Activated CD8-positive, alpha-beta T cell treated with anti-CD3 and anti-CD28 coated beads for 36 hours (primary cell): ENCODE measurements around the gene KIAA0319L. TPM values are rescaled to one million over a fixed set of nuclear protein-coding genes. Genes with fewer than 3 reads are reported as not detected.

Experiments used
- ATAC-seq: fragments of 200-7000 bp; cut with Tn5 transposase; one replicate; pipeline ENCODE4 v1.10.0; 2021; ENCODE audit warnings: mild to moderate bottlenecking, moderate library complexity
- CTCF ChIA-PET: fragments of 350-600 bp; sonication (Branson Sonifier 250); formaldehyde crosslinking; loops from one replicate; lab custom pipeline; 2021; ENCODE audit warnings: antibody characterized with exemption; lab: Charles Lee
- POLR2A ChIA-PET: fragments of 350-600 bp; sonication (Branson Sonifier 250); formaldehyde crosslinking; loops from one replicate; lab custom pipeline; 2021; ENCODE audit warnings: antibody characterized with exemption; lab: Charles Lee
- DNase-seq: peaks from one replicate; pipeline ENCODE4 v3.0.0-alpha.2; 2020
- H3K27ac Mint-ChIP-seq: one replicate; pipeline ENCODE4 v1.8.0; 2021; ENCODE audit warnings: mild to moderate bottlenecking, mixed read lengths
- H3K27me3 Mint-ChIP-seq: one replicate; pipeline ENCODE4 v1.8.0; 2021; ENCODE audit warnings: mixed read lengths
- H3K36me3 Mint-ChIP-seq: one replicate; pipeline ENCODE4 v1.8.0; 2021; ENCODE audit warnings: low read depth, mixed read lengths
- H3K4me1 Mint-ChIP-seq: one replicate; pipeline ENCODE4 v1.8.0; 2021; ENCODE audit warnings: low read depth, mixed read lengths
- H3K4me3 Mint-ChIP-seq: one replicate; pipeline ENCODE4 v1.8.0; 2021; ENCODE audit warnings: mild to moderate bottlenecking, moderate library complexity, mixed read lengths
- H3K9me3 Mint-ChIP-seq: one replicate; pipeline ENCODE4 v1.8.0; 2021; ENCODE audit warnings: mixed read lengths
- CTCF ChIP-seq: fragments of 200-600 bp; IDR thresholded peaks from one replicate; pipeline ENCODE4 v1.8.0; 2022; ENCODE audit warnings: antibody characterized with exemption, mild to moderate bottlenecking
- intact Hi-C: fragments of 100-400 bp; cut with micrococcal nuclease; formaldehyde crosslinking; loops from one replicate; pipeline ENCODE4 v1.10.0; 2022
- total RNA-seq, 2 experiments: library from RNA; stranded (reverse); gene quantifications; one replicate each; pipeline ENCODE4 v1.2.3, GENCODE V29; 2021

Gene KIAA0319L
- total RNA-seq, 2 experiments from 2014 or later: 22.8 to 30.9 TPM

- peaks cover 32% of the 10 kb centered on the region for H3K36me3 Mint-ChIP-seq
These were observed 46.3 kb upstream of the KIAA0319L start for GRCh38 chr1:35603468-35603867.

GRCh38 chr1:35600593-35600992 lies 43.4 kb upstream of the KIAA0319L start:
- intact Hi-C loops: no loop called here
- Mint-ChIP-seq H3K4me1 (no peaks in the 10 kb centered on the region), H3K27ac (no peak overlapping the region), H3K4me3 (no peak overlapping the region), H3K9me3 (no peaks in the 10 kb centered on the region), H3K36me3 (peaks cover 20% of the 10 kb centered on the region), H3K27me3 (no peaks in the 10 kb centered on the region)
- DNase-seq (no peak), ATAC-seq (no peak)
- ChIA-PET CTCF (interaction anchor here (1.1 to 1.2 kb wide), 2 partner anchors 126 to 150 kb away, joined by 4 to 5 read pairs; no protein-coding TSS in a partner anchor), POLR2A (interaction anchor here (0.9 kb wide), 1 partner anchor 169 kb away, joined by 3 read pairs; the partner anchor contains the start of gene CLSPN)
- TF ChIP-seq CTCF: no peak

More at GRCh38 chr1:35603468-35603867, 46.3 kb upstream of the KIAA0319L start:
- Mint-ChIP-seq H3K4me1 (no peaks in the 10 kb centered on the region), H3K9me3 (no peaks in the 10 kb centered on the region), H3K27me3 (no peaks in the 10 kb centered on the region), H3K4me3 (no peak overlapping the region), H3K27ac (no peak overlapping the region)
- ChIA-PET CTCF (interaction anchor here (0.7 to 1.3 kb wide), 2 partner anchors 21 to 124 kb away, joined by 3 read pairs; no protein-coding TSS in a partner anchor), POLR2A (interaction anchor here (0.9 kb wide), 2 partner anchors 10 to 20 kb away, joined by 3 to 6 read pairs; no protein-coding TSS in a partner anchor)
- no peak for DNase-seq
- TF ChIP-seq CTCF: no peak
- intact Hi-C loops: no loop called here
- no peak for ATAC-seq

DNA sequence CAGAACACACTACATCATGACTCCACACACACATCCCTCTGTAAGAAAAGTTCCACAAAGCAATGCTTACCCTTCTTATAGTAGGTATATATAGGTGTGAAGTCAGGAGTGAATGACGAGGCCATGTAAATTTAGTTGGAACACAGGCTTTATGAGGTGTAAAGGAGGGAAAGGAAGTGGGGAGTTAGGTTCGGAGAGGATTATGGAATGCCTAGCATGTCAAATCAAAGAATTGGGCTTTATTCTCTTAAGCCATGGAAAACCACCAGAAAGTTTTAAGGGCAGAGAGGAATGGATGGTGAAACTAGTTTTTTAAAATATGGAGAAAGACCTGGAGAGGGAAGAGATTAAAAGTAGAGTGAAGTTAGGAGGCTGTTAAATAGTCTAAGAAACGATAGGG lies 42.2 kb upstream of the KIAA0319L start:
- Mint-ChIP-seq H3K9me3 (no peaks in the 10 kb centered on the region), H3K27me3 (no peaks in the 10 kb centered on the region), H3K36me3 (peaks cover 16% of the 10 kb centered on the region), H3K4me1 (no peaks in the 10 kb centered on the region), H3K27ac (no peak overlapping the region), H3K4me3 (no peak overlapping the region)
- no peak for TF ChIP-seq CTCF
- ChIA-PET POLR2A (no interaction called here), CTCF (interaction anchor here (0.9 kb wide), 1 partner anchor 30 kb away, joined by 3 read pairs; no protein-coding TSS in a partner anchor)
- ATAC-seq (no peak), DNase-seq (no peak)
- intact Hi-C loops: no loop called here

DNA sequence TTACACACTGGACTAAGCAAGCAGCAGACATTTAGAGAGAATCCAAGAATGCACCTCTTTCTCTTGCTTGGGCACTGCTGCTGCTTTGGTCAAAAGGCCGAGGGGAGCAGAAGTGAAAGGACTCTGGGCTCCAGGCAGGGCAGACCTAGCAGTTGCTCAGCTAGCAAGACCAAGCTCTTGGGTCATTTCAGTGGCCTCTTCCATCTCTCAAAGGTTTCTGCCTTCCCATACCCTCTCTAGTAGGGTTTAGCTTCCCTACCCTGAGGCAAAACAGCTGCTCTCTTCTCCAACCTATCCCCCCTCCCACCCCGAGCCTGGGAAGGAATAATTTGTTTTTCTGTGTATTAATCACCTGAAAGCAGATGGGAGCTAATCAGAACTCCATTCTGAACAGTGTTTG lies 41.7 kb upstream of the KIAA0319L start:
- intact Hi-C loops: no loop called here

More for the DNA sequence above, 41.7 kb upstream of the KIAA0319L start:
- H3K4me1 Mint-ChIP-seq: no peaks in the 10 kb centered on the region
- POLR2A ChIA-PET: no interaction called here
- no peak overlapping the region for H3K4me3 Mint-ChIP-seq
- no peak for DNase-seq
- H3K36me3 Mint-ChIP-seq: peaks cover 16% of the 10 kb centered on the region
- H3K27ac Mint-ChIP-seq: no peak overlapping the region
- H3K27me3 Mint-ChIP-seq: no peaks in the 10 kb centered on the region
- no peak for ATAC-seq
- H3K9me3 Mint-ChIP-seq: no peaks in the 10 kb centered on the region
- CTCF ChIA-PET: no interaction called here
- TF ChIP-seq CTCF: no peak
